ENCODE results near the gene LAMB1. TPM values are rescaled to one million over a fixed set of nuclear protein-coding genes. Genes with fewer than 3 reads are reported as not detected.

The LAMB1 gene
- total RNA-seq, 1 experiment from 2014 or later: 32.0 TPM

- H3K27me3 ChIP-seq (ENCODE audit: insufficient read depth, low read length): no peaks in the 10 kb centered on the region
- CTCF ChIA-PET: no interaction called here
- no peak overlapping the region for H3K4me3 ChIP-seq (replicated peaks in 1 of 2; ENCODE audit: low read depth in 1 of 2, low read length in 2 of 2)
- peaks cover 22 to 46% of the 10 kb centered on the region in 2 experiments for H3K4me1 ChIP-seq (ENCODE audit: control insufficient read depth in 1 of 2, insufficient read depth in 2 of 2, low read length in 2 of 2)
- ATAC-seq (no peak), DNase-seq (ENCODE audit: low read depth, low spot score) (no peak)
- TF ChIP-seq CBX3 (IDR thresholded peaks at IDR 0.05; ENCODE audit: low read depth) (no peak), MAX (IDR thresholded peaks at IDR 0.05) (no peak), POLR2A (IDR thresholded peaks at IDR 0.05; ENCODE audit: borderline replicate concordance, extremely low read depth, insufficient read depth, insufficient read length) (no peak), ATF3 (IDR thresholded peaks at IDR 0.05) (no peak), SP1 (IDR thresholded peaks at IDR 0.05; ENCODE audit: low read depth) (no peak), ZFX (IDR thresholded peaks at IDR 0.05) (no peak), JUND (IDR thresholded peaks at IDR 0.05) (no peak), CTCF (IDR thresholded peaks at IDR 0.05 in 2 of 3, conservative IDR thresholded peaks at IDR 0.05 in 1 of 3; ENCODE audit: borderline replicate concordance in 1 of 3, insufficient read depth in 1 of 3, low read depth in 2 of 3, low read length in 2 of 3) (no peak), ZNF274 (IDR thresholded peaks at IDR 0.05; ENCODE audit: low read depth, low read length) (no peak), EGR1 (IDR thresholded peaks at IDR 0.05; ENCODE audit: low read depth) (no peak), POLR2AphosphoS5 (IDR thresholded peaks at IDR 0.05; ENCODE audit: low read depth, low read length) (no peak), EZH2phosphoT487 (IDR thresholded peaks at IDR 0.05; ENCODE audit: borderline replicate concordance) (no peak), TCF7L2 (IDR thresholded peaks at IDR 0.05; ENCODE audit: borderline replicate concordance, extremely low read depth, insufficient read depth, insufficient read length) (no peak), REST (IDR thresholded peaks at IDR 0.05; ENCODE audit: low read depth) (no peak), YY1 (IDR thresholded peaks at IDR 0.05; ENCODE audit: extremely low read depth, insufficient replicate concordance, low read depth, low read length) (no peak), ZBTB33 (IDR thresholded peaks at IDR 0.05; ENCODE audit: extremely low read depth, insufficient replicate concordance, low read length) (no peak), SRF (IDR thresholded peaks at IDR 0.05; ENCODE audit: low read depth) (no peak), RAD21 (IDR thresholded peaks at IDR 0.05; ENCODE audit: low read depth) (no peak), CEBPB (IDR thresholded peaks at IDR 0.05; ENCODE audit: low read depth) (no peak)
- H3K9me3 ChIP-seq (ENCODE audit: control insufficient read depth in 1 of 2, insufficient read depth in 1 of 2, low read depth in 1 of 2, low read length in 2 of 2): no peaks in the 10 kb centered on the region
- RAD21 ChIA-PET (ENCODE audit: low non-redundant PET in 1 of 2, low total read pairs in 2 of 2, uncharacterized antibody in 2 of 2, unreplicated experiment in 2 of 2): no interaction called here
- BruUV-seq (replicated peaks): no TSS peak
- no peak overlapping the region for H3K4me2 ChIP-seq (ENCODE audit: low read length)
- intact Hi-C loops (cut with micrococcal nuclease): no loop called here
- no peaks in the 10 kb centered on the region for H3K79me2 ChIP-seq (ENCODE audit: insufficient read depth, low read length)
- no peaks in the 10 kb centered on the region for H3K9me2 ChIP-seq (ENCODE audit: insufficient read depth)
- H3K9ac ChIP-seq (ENCODE audit: low read length): no peak overlapping the region
- POLR2A ChIA-PET: no interaction called here
- H2AFZ ChIP-seq (ENCODE audit: low read depth, low read length, poor library complexity, severe bottlenecking): no peak overlapping the region
- no peaks in the 10 kb centered on the region for H4K20me1 ChIP-seq (ENCODE audit: insufficient read depth)
- H3K27ac ChIP-seq (ENCODE audit: low read depth, low read length): no peak overlapping the region
- peaks cover 0 to 9% of the 10 kb centered on the region in 2 experiments; a peak in 1 of 4 replicates for H3K36me3 ChIP-seq (ENCODE audit: control insufficient read depth in 1 of 2, insufficient read depth in 2 of 2, low read length in 2 of 2)
Observed at GRCh38 chr7:107951172-107951787, 51.7 kb downstream of the LAMB1 start.

Measured in HCT116 (cell line).